CD4-positive, alpha-beta T cell (primary cell): ENCODE results near the gene N4BP2. TPM values are rescaled to one million over a fixed set of nuclear protein-coding genes. Genes with fewer than 3 reads are reported as not detected.
A peak's percentile ranks its signal among the peaks of the same experiment; 100 is the strongest.

Source experiments
- ATAC-seq: fragments of 200-7000 bp; cut with Tn5 transposase; one replicate; pipeline ENCODE4 v1.10.0; 2022; ENCODE audit warnings: mild to moderate bottlenecking; ENCODE audit not compliant: poor library complexity
- CTCF ChIA-PET: fragments of 350-600 bp; sonication (Branson Sonifier 250); formaldehyde crosslinking; loops from one replicate; lab custom pipeline; 2021; ENCODE audit warnings: antibody characterized with exemption, inconsistent platforms; lab: Charles Lee
- POLR2A ChIA-PET: fragments of 350-600 bp; sonication (Branson Sonifier 250); formaldehyde crosslinking; loops from one replicate; lab custom pipeline; 2021; ENCODE audit warnings: antibody characterized with exemption, inconsistent platforms; lab: Charles Lee
- DNase-seq, 14 experiments: peaks; one replicate each; pipeline ENCODE4 v3.0.0-alpha.2; 2013 to 2020; ENCODE audit warnings: mixed read lengths in 2 of 14
- H3K27ac ChIP-seq, 2 donors: one replicate each; pipeline versions ENCODE4 v1.5.1 to v1.7.0; 2013; ENCODE audit warnings: low read length in 2 of 2, low read depth in 1 of 2, mild to moderate bottlenecking in 1 of 2
- H3K27me3 ChIP-seq, 2 experiments: 1 replicate in 1 of 2; 2 replicates in 1 of 2; pipeline versions ENCODE4 v1.6.1 to v1.7.0; 2013; ENCODE audit warnings: low read length in 2 of 2, control low read depth in 1 of 2, mild to moderate bottlenecking in 1 of 2, moderate library complexity in 1 of 2; ENCODE audit not compliant: insufficient read depth in 2 of 2, control insufficient read depth in 1 of 2
- H3K36me3 ChIP-seq: one replicate; pipeline ENCODE4 v1.6.1; 2013; ENCODE audit warnings: low read length, control low read depth; ENCODE audit not compliant: insufficient read depth
- H3K4me1 ChIP-seq: one replicate; pipeline ENCODE4 v1.6.1; 2013; ENCODE audit warnings: low read length, control low read depth; ENCODE audit not compliant: insufficient read depth
- H3K4me3 ChIP-seq: one replicate; pipeline ENCODE4 v1.5.1; 2013; ENCODE audit warnings: mild to moderate bottlenecking, low read length, moderate library complexity
- H3K9me3 ChIP-seq, 2 experiments: 1 replicate in 1 of 2; 2 replicates in 1 of 2; pipeline versions ENCODE4 v1.6.1 to v1.7.0; 2013; ENCODE audit warnings: low read length in 2 of 2, mild to moderate bottlenecking in 2 of 2, control low read depth in 1 of 2, moderate library complexity in 1 of 2; ENCODE audit not compliant: control insufficient read depth in 1 of 2, insufficient read depth in 1 of 2
- H3K27ac Mint-ChIP-seq: one replicate; pipeline ENCODE4 v1.8.0; 2020; ENCODE audit warnings: mixed read lengths
- H3K27me3 Mint-ChIP-seq: one replicate; pipeline ENCODE4 v1.8.0; 2021; ENCODE audit warnings: mixed read lengths
- H3K36me3 Mint-ChIP-seq: one replicate; pipeline ENCODE4 v1.8.0; 2021; ENCODE audit warnings: low read depth, mixed read lengths
- H3K4me1 Mint-ChIP-seq: one replicate; pipeline ENCODE4 v1.8.0; 2021; ENCODE audit warnings: low read depth, mixed read lengths
- H3K4me3 Mint-ChIP-seq: one replicate; pipeline ENCODE4 v1.8.0; 2020; ENCODE audit warnings: mild to moderate bottlenecking, mixed read lengths
- H3K9me3 Mint-ChIP-seq: one replicate; pipeline ENCODE4 v1.8.0; 2020; ENCODE audit warnings: mixed read lengths
- CTCF ChIP-seq: fragments of 200-600 bp; IDR thresholded peaks from one replicate; pipeline ENCODE4 v1.8.0; 2022; ENCODE audit warnings: antibody characterized with exemption, mild to moderate bottlenecking
- intact Hi-C, 2 experiments: fragments of 100-400 bp; cut with DNase I in 1 of 2; cut with micrococcal nuclease in 1 of 2; formaldehyde crosslinking; loops; one replicate each; pipeline versions ENCODE4 v1.15.1 to v1.9.0; 2023 to 2025; cut with DNase I, micrococcal nuclease
- total RNA-seq, 174 experiments: library from RNA in 2 of 174; stranded (reverse) in 2 of 174; gene quantifications; one replicate each; pipeline ENCODE4 v1.2.3 and lab custom pipeline; 2021 to 2026

N4BP2 gene
- total RNA-seq, 2 experiments from 2014 or later, result 21.7 to 25.2 TPM

- Mint-ChIP-seq H3K4me3 (no peak overlapping the region), H3K27me3 (no peaks in the 10 kb centered on the region), H3K36me3 (peaks cover 4% of the 10 kb centered on the region), H3K9me3 (no peaks in the 10 kb centered on the region), H3K27ac (peak overlapping the region; percentile 15), H3K4me1 (peaks cover 63% of the 10 kb centered on the region)
- CTCF ChIA-PET, result interaction anchor here (1.1 kb wide), 1 partner anchor 139 kb away, joined by 3 read pairs; no protein-coding TSS in a partner anchor
- DNase-seq (no peak), ATAC-seq (no peak)
- Histone ChIP-seq H3K27me3 (no peaks in the 10 kb centered on the region), H3K4me1 (peaks cover 16% of the 10 kb centered on the region), H3K36me3 (no peaks in the 10 kb centered on the region), H3K4me3 (no peak overlapping the region), H3K9me3 (no peaks in the 10 kb centered on the region), H3K27ac (no peak overlapping the region)
- POLR2A ChIA-PET, result interaction anchor here (0.7 to 5.5 kb wide), 3 partner anchors 10 to 63 kb away, joined by 3 to 35 read pairs (median 4); partner anchors contain the start of gene RHOH
- no peak for TF ChIP-seq CTCF
- intact Hi-C loops, result no loop called here
Measured at GRCh38 chr4:40185830-40186664, 129.4 kb downstream of the N4BP2 start.

- peak overlapping the region; percentile 15 for H3K27ac Mint-ChIP-seq
- ATAC-seq, result no peak
- H3K4me3 Mint-ChIP-seq, result no peak overlapping the region
- H3K4me1 ChIP-seq, result peaks cover 16% of the 10 kb centered on the region
- H3K36me3 ChIP-seq, result no peaks in the 10 kb centered on the region
- ChIA-PET POLR2A (interaction anchor here (0.7 to 5.5 kb wide), 3 partner anchors 10 to 62 kb away, joined by 3 to 35 read pairs (median 4); partner anchors contain the start of gene RHOH), CTCF (interaction anchor here (1.1 kb wide), 1 partner anchor 139 kb away, joined by 3 read pairs; no protein-coding TSS in a partner anchor)
- no peaks in the 10 kb centered on the region for H3K9me3 Mint-ChIP-seq
- H3K9me3 ChIP-seq, result no peaks in the 10 kb centered on the region
- H3K36me3 Mint-ChIP-seq, result peaks cover 5% of the 10 kb centered on the region
- intact Hi-C loops, result no loop called here
- no peak overlapping the region for H3K4me3 ChIP-seq
- no peaks in the 10 kb centered on the region for H3K27me3 ChIP-seq
- H3K27ac ChIP-seq, result no peak overlapping the region
- no peaks in the 10 kb centered on the region for H3K27me3 Mint-ChIP-seq
- no peak for TF ChIP-seq CTCF
- peaks cover 69% of the 10 kb centered on the region for H3K4me1 Mint-ChIP-seq
- DNase-seq, result no peak
Measured at GRCh38 chr4:40186665-40187014, 130.0 kb downstream of the N4BP2 start.

- H3K36me3 ChIP-seq, result no peaks in the 10 kb centered on the region
- TF ChIP-seq CTCF, result no peak
- no peaks in the 10 kb centered on the region for H3K27me3 ChIP-seq
- intact Hi-C loops, result no loop called here
- no peaks in the 10 kb centered on the region for H3K9me3 Mint-ChIP-seq
- peaks cover 5% of the 10 kb centered on the region for H3K36me3 Mint-ChIP-seq
- ChIA-PET CTCF (no interaction called here), POLR2A (interaction anchor here (0.5 to 5.5 kb wide), 2 partner anchors 9 to 23 kb away, joined by 6 to 35 read pairs; partner anchors contain the start of gene RHOH)
- H3K27me3 Mint-ChIP-seq, result no peaks in the 10 kb centered on the region
- peak overlapping the region; percentile 68 for H3K4me3 Mint-ChIP-seq
- peaks cover 16% of the 10 kb centered on the region for H3K4me1 ChIP-seq
- H3K9me3 ChIP-seq, result no peaks in the 10 kb centered on the region
- no peak overlapping the region for H3K27ac ChIP-seq
- peaks cover 72% of the 10 kb centered on the region for H3K4me1 Mint-ChIP-seq
- H3K4me3 ChIP-seq, result no peak overlapping the region
- ATAC-seq, result no peak
- H3K27ac Mint-ChIP-seq, result peak overlapping the region; percentile 83
- no peak for DNase-seq
Measured at GRCh38 chr4:40187386-40187906, 130.8 kb downstream of the N4BP2 start.
